IMR-90 (cell line): ENCODE data around the gene SPIN4.

Experiments
- CEBPB ChIP-seq: IDR thresholded peaks from 2 replicates; pipeline ENCODE4 v1.6.1; 2012; ENCODE audit warnings: low read depth, low read length, improper control_type of control experiment
- CTCF ChIP-seq: conservative IDR thresholded peaks from 2 replicates; pipeline ENCODE4 v1.5.1; 2012; ENCODE audit warnings: mild to moderate bottlenecking, low read depth, low read length, improper control_type of control experiment
- ELK1 ChIP-seq: fragments of 150-350 bp; IDR thresholded peaks from 2 replicates; pipeline ENCODE4 v1.6.1; 2016; ENCODE audit warnings: low read depth, mild to moderate bottlenecking, low read length, moderate library complexity, borderline replicate concordance
- FOS ChIP-seq: fragments of 150-350 bp; IDR thresholded peaks from 2 replicates; pipeline ENCODE4 v1.6.1; 2016; ENCODE audit warnings: low read depth, low read length
- MAZ ChIP-seq: IDR thresholded peaks from 2 replicates; pipeline ENCODE4 v1.6.1; 2012; ENCODE audit warnings: low read depth, mild to moderate bottlenecking, low read length, improper control_type of control experiment, moderate library complexity, borderline replicate concordance
- MXI1 ChIP-seq: IDR thresholded peaks from 2 replicates; pipeline ENCODE4 v1.6.1; 2012; ENCODE audit warnings: low read depth, mild to moderate bottlenecking, low read length, moderate library complexity, borderline replicate concordance
- NFE2L2 ChIP-seq: fragments of 150-350 bp; IDR thresholded peaks from 2 replicates; pipeline ENCODE4 v1.6.1; 2016; ENCODE audit warnings: low read depth, mild to moderate bottlenecking, low read length
- POLR2A ChIP-seq: IDR thresholded peaks from 2 replicates; pipeline ENCODE4 v1.6.1; 2012; ENCODE audit warnings: mild to moderate bottlenecking, low read depth, low read length
- RAD21 ChIP-seq: IDR thresholded peaks from 2 replicates; pipeline ENCODE4 v1.6.1; 2012; ENCODE audit warnings: low read length, improper control_type of control experiment
- RCOR1 ChIP-seq: IDR thresholded peaks from 2 replicates; pipeline ENCODE4 v1.6.1; 2012; ENCODE audit warnings: mild to moderate bottlenecking, low read length, improper control_type of control experiment; ENCODE audit not compliant: insufficient replicate concordance
- RFX5 ChIP-seq: IDR thresholded peaks from 2 replicates; pipeline ENCODE4 v1.8.0; 2012; ENCODE audit warnings: low read depth, mild to moderate bottlenecking, low read length, moderate library complexity
- SMC3 ChIP-seq: fragments of 150-350 bp; IDR thresholded peaks from 2 replicates; pipeline ENCODE4 v1.6.1; 2016; ENCODE audit warnings: low read depth, mild to moderate bottlenecking, antibody characterized with exemption, low read length, moderate library complexity
- TF ChIP-seq, protein P1 (sequence below): fragments of 150-350 bp; IDR thresholded peaks from 2 replicates; pipeline ENCODE4 v1.6.1; 2017; ENCODE audit warnings: mild to moderate bottlenecking, antibody characterized with exemption, low read length, low read depth

GRCh38 chrX:63361494-63361893 lies 10.4 kb upstream of the SPIN4 start:
- TF ChIP-seq CTCF, result no peak
- no peak for TF ChIP-seq CEBPB
- no peak for TF ChIP-seq SMC3
- no peak for TF ChIP-seq ELK1
- TF ChIP-seq POLR2A, result no peak
- no peak for TF ChIP-seq RCOR1
- no peak for TF ChIP-seq NFE2L2
- no peak for TF ChIP-seq MAZ
- TF ChIP-seq FOS, result no peak
- TF ChIP-seq MXI1, result no peak
- no peak for TF ChIP-seq RAD21
- TF ChIP-seq, protein P1, sequence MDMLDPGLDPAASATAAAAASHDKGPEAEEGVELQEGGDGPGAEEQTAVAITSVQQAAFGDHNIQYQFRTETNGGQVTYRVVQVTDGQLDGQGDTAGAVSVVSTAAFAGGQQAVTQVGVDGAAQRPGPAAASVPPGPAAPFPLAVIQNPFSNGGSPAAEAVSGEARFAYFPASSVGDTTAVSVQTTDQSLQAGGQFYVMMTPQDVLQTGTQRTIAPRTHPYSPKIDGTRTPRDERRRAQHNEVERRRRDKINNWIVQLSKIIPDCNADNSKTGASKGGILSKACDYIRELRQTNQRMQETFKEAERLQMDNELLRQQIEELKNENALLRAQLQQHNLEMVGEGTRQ, result no peak
- no peak for TF ChIP-seq RFX5
